Right lobe of liver (tissue), 6 donors: ENCODE data around the gene PTPN7. TPM values are rescaled to one million over a fixed set of nuclear protein-coding genes. Genes with fewer than 3 reads are reported as not detected.

ENCODE experiments used
- ATAC-seq, 4 donors: fragments of 200-7000 bp; cut with Tn5 transposase; one replicate each; pipeline ENCODE4 v1.9.1; 2020; ENCODE audit warnings: mild to moderate bottlenecking in 4 of 4, moderate library complexity in 4 of 4
- DNase-seq, 3 donors: peaks; one replicate each; pipeline ENCODE4 v3.0.0-alpha.2; 2020
- H3K27ac ChIP-seq, 3 donors: fragments of 200-600 bp; one replicate each; pipeline ENCODE4 v1.8.0; 2022
- H3K27me3 ChIP-seq, 2 donors: fragments of 200-600 bp; one replicate each; pipeline ENCODE4 v1.8.0; 2022
- H3K36me3 ChIP-seq, 4 donors: fragments of 200-600 bp; sonication (generic) in 1 of 4; one replicate each; pipeline versions ENCODE4 v1.5.1 to v1.8.0; 2017 to 2022; ENCODE audit warnings: control low read depth in 1 of 4
- H3K4me1 ChIP-seq, 4 donors: fragments of 200-600 bp; sonication (generic) in 1 of 4; one replicate each; pipeline versions ENCODE4 v1.5.1 to v1.8.0; 2017 to 2022; ENCODE audit warnings: control low read depth in 1 of 4
- H3K4me3 ChIP-seq, 3 donors: fragments of 200-600 bp; one replicate each; pipeline ENCODE4 v1.8.0; 2022
- H3K9me3 ChIP-seq, 4 donors: fragments of 200-600 bp; sonication (generic) in 1 of 4; one replicate each; pipeline versions ENCODE4 v1.5.1 to v1.8.0; 2017 to 2022; ENCODE audit warnings: control low read depth in 1 of 4
- CTCF ChIP-seq, 4 donors: fragments of 200-600 bp in 3 of 4; fragments of 450-650 bp in 1 of 4; IDR thresholded peaks; one replicate each; pipeline versions ENCODE4 v1.5.1 to v1.8.0; 2016 to 2022; ENCODE audit warnings: antibody characterized with exemption in 4 of 4, mild to moderate bottlenecking in 2 of 4
- POLR2A ChIP-seq: fragments of 450-650 bp; IDR thresholded peaks from one replicate; pipeline ENCODE4 v1.6.1; 2017; ENCODE audit warnings: antibody characterized with exemption, mild to moderate bottlenecking
- WGBS: methylation state at CpG from one replicate; pipeline ENCODE4 v1.1.6; 2018; ENCODE audit warnings: low coverage, low lambda C conversion rate; ENCODE audit not compliant: insufficient coverage; ENCODE audit errors: missing lambda C conversion rate; 5-methylcytosine and 5-hydroxymethylcytosine counted together
- intact Hi-C, 2 donors: fragments of 100-400 bp; cut with DNase I; formaldehyde crosslinking; loops; one replicate each; pipeline versions ENCODE4 v1.11.2 to v1.14.1; 2022
- total RNA-seq, 6 experiments: library from RNA; depleted of rRNA in 2 of 6; stranded (reverse); fragments of >200 nt in 2 of 6; fragmentation: NEBNext Ultra II Directional in 3 of 6; extraction: Animal tissue kit (Norgen Biotek cat#: 25700) in 3 of 6; gene quantifications; one replicate each; pipeline versions ENCODE4 v1.1.0 to v1.2.4, GENCODE V29; 2016 to 2023
- donor health status: DM: no; HTN: yes; CAD: no.
- donor health status: DM: no; HTN: no; CAD: no.
- donor health status: DM: no; HTN: no; CAD: no.
- donor health status: DM: no; HTN: yes; CAD: no.
- donor health status: DM: no; HTN: yes; CAD: no.

PTPN7 gene
- total RNA-seq, 6 experiments from 2014 or later, result 0.18 to 5.1 (median 0.73) TPM

GRCh38 chr1:202155478-202156021, 4.9 kb downstream of the PTPN7 start:
- TF ChIP-seq POLR2A, result no peak
- no peak for TF ChIP-seq CTCF (IDR thresholded peaks at IDR 0.05)
- H3K4me3 ChIP-seq, result no peak overlapping the region
- no peak overlapping the region for H3K27ac ChIP-seq
- no peaks in the 10 kb centered on the region for H3K36me3 ChIP-seq
- H3K9me3 ChIP-seq, result no peaks in the 10 kb centered on the region
- H3K27me3 ChIP-seq, result no peaks in the 10 kb centered on the region
- intact Hi-C loops, result no loop called here
- DNase-seq, result peak; percentile 74 to 88 (median 81)
- peak; percentile 52 to 89 (median 80) for ATAC-seq
- WGBS, result 52% methylated on average over 2 of the region's 8 CpGs
- peaks cover 0 to 5% (median 0%) of the 10 kb centered on the region in 4 donors for H3K4me1 ChIP-seq

DNA sequence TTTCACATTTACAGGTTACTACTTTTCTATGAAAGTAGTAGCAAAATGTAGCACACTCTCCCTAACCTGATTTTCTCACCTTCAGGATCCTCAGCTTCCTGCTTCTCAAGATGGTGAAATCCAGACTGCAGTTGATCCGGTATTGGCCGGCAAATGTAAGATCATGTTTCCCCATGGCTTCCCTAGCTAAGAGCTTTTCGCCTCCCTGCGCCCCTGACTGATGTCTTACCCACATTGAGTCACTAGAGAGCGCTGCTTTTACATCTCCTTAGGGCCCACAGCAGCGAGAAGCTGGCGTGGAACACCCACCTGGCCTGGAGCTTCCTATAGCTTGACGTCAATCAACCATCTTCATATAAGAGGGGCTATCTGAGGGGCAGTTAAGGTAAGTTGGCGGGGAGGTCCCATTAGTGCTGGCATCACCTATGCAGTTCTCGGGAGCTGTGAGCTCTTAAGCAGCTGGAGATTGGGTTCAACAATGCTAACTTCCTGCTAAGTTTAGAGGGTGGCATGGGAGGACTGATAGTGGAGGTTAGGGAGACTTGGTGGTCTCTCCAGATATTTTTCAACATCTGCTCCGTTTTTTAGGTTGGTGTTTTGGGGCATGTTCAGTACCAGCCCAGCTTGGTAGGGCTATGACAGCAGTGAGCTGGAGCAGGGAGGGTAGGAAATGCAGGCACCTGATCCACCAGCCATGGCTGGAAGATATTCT, 5.5 kb downstream of the PTPN7 start:
- H3K4me1 ChIP-seq, result peaks cover 0 to 5% (median 0%) of the 10 kb centered on the region in 4 donors
- H3K36me3 ChIP-seq, result no peaks in the 10 kb centered on the region
- intact Hi-C loops, result no loop called here
- ATAC-seq (peak; percentile 22 to 65 (median 46)), DNase-seq (no peak)
- 39% methylated on average over 9 of the region's 11 CpGs for WGBS
- no peak overlapping the region for H3K4me3 ChIP-seq
- no peak overlapping the region for H3K27ac ChIP-seq
- H3K27me3 ChIP-seq, result no peaks in the 10 kb centered on the region
- TF ChIP-seq POLR2A (no peak), CTCF (IDR thresholded peaks at IDR 0.05) (peak in 3 of 4 donors; percentile 14 to 39 (median 23))
- H3K9me3 ChIP-seq, result no peaks in the 10 kb centered on the region

DNA sequence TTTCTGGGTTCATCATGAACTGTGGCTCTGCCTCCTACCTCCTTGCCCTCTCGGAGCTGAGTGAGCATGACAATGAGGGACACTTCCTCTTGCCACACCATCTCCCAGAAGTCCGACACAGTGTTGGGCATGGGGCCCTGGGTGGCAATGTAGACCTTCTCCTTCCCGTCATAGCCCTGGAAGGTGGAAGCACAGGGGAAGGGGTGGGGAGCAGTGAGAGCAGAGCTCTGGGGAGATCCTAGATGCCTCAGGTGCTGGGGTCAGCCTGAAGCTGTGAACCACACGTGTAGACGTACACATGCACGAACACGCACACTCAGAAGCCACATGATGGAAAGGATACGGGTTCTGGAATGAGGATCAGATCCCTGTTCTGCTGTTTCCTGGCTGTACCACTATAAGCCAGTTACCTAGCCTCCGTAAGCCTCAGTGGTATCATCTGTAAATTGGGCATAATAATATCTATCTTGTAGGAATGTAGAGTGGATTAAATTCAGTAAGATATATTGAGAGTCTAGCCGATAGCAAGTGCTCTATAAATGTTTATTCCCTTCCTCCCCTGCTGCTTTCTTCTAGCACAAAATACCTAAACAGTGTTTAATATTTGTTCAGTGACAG, 6.1 kb downstream of the PTPN7 start:
- no peaks in the 10 kb centered on the region for H3K27me3 ChIP-seq
- H3K27ac ChIP-seq, result no peak overlapping the region
- ATAC-seq, result no peak
- H3K4me3 ChIP-seq, result no peak overlapping the region
- WGBS, result 81% methylated on average over 8 of the region's 10 CpGs
- H3K9me3 ChIP-seq, result no peaks in the 10 kb centered on the region
- no peaks in the 10 kb centered on the region for H3K36me3 ChIP-seq
- intact Hi-C loops, result no loop called here
- TF ChIP-seq CTCF (IDR thresholded peaks at IDR 0.05) (no peak), POLR2A (no peak)
- H3K4me1 ChIP-seq, result peaks cover 0 to 5% (median 0%) of the 10 kb centered on the region in 4 donors
- DNase-seq, result no peak

- Histone ChIP-seq H3K36me3 (no peaks in the 10 kb centered on the region), H3K27ac (no peak overlapping the region), H3K4me1 (peaks cover 0 to 5% (median 0%) of the 10 kb centered on the region in 4 donors), H3K27me3 (no peaks in the 10 kb centered on the region), H3K9me3 (no peaks in the 10 kb centered on the region), H3K4me3 (no peak overlapping the region)
- intact Hi-C loops, result no loop called here
- ATAC-seq (no peak), DNase-seq (no peak)
- TF ChIP-seq CTCF (IDR thresholded peaks at IDR 0.05) (no peak), POLR2A (no peak)
- 90% methylated on average over 3 of the region's 4 CpGs for WGBS
Measured at GRCh38 chr1:202153284-202153683, 7.1 kb downstream of the PTPN7 start.
